ENCODE data around the gene LPCAT1. TPM values are rescaled to one million over a fixed set of nuclear protein-coding genes. Genes with fewer than 3 reads are reported as not detected.

The LPCAT1 gene
- total RNA-seq, 4 donors from 2014 or later: 7.7 to 44.8 (median 12.0) TPM

GRCh38 chr5:1514027-1514818 lies 9.5 kb downstream of the LPCAT1 start:
- Histone ChIP-seq H3K4me3 (no peak overlapping the region), H3K4me1 (peaks cover 0 to 14% (median 3%) of the 10 kb centered on the region in 3 donors), H3K27ac (no peak overlapping the region), H3K36me3 (peaks cover 0 to 57% (median 5%) of the 10 kb centered on the region in 3 donors), H3K9me3 (no peaks in the 10 kb centered on the region), H3K27me3 (no peaks in the 10 kb centered on the region)
- no peak for DNase-seq
- intact Hi-C loops (cut with DNase I): no loop called here
- 95% methylated on average over 17 of the region's 30 CpGs; no CpG with 5 or more reads in 1 of the 2 donors for WGBS, 2 donors
- TF ChIP-seq, protein P1, sequence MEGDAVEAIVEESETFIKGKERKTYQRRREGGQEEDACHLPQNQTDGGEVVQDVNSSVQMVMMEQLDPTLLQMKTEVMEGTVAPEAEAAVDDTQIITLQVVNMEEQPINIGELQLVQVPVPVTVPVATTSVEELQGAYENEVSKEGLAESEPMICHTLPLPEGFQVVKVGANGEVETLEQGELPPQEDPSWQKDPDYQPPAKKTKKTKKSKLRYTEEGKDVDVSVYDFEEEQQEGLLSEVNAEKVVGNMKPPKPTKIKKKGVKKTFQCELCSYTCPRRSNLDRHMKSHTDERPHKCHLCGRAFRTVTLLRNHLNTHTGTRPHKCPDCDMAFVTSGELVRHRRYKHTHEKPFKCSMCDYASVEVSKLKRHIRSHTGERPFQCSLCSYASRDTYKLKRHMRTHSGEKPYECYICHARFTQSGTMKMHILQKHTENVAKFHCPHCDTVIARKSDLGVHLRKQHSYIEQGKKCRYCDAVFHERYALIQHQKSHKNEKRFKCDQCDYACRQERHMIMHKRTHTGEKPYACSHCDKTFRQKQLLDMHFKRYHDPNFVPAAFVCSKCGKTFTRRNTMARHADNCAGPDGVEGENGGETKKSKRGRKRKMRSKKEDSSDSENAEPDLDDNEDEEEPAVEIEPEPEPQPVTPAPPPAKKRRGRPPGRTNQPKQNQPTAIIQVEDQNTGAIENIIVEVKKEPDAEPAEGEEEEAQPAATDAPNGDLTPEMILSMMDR (IDR thresholded peaks at IDR 0.05): no peak
- TF ChIP-seq POLR2A (IDR thresholded peaks at IDR 0.05): no peak

GRCh38 chr5:1513326-1514026 lies 10.3 kb downstream of the LPCAT1 start:
- Histone ChIP-seq H3K4me1 (peaks cover 0 to 14% (median 3%) of the 10 kb centered on the region in 3 donors), H3K4me3 (no peak overlapping the region), H3K36me3 (peaks cover 0 to 50% (median 5%) of the 10 kb centered on the region in 3 donors), H3K27ac (no peak overlapping the region), H3K27me3 (no peaks in the 10 kb centered on the region), H3K9me3 (no peaks in the 10 kb centered on the region)
- WGBS, 2 donors: 66 to 67% methylated on average over 17 to 19 of the region's 26 CpGs
- DNase-seq: no peak
- no peak for TF ChIP-seq POLR2A (IDR thresholded peaks at IDR 0.05)
- intact Hi-C loops (cut with DNase I): no loop called here

GRCh38 chr5:1512541-1513291 lies 11.0 kb downstream of the LPCAT1 start:
- no peak for DNase-seq
- peaks cover 0 to 44% (median 5%) of the 10 kb centered on the region in 3 donors for H3K36me3 ChIP-seq
- WGBS, 2 donors: 90 to 92% methylated on average over 14 to 20 of the region's 25 CpGs

GRCh38 chr5:1511651-1512540 lies 11.9 kb downstream of the LPCAT1 start:
- H3K27me3 ChIP-seq: no peaks in the 10 kb centered on the region
- 73 to 83% methylated on average over 7 to 8 of the region's 21 CpGs for WGBS, 2 donors
- H3K36me3 ChIP-seq: peaks cover 0 to 43% (median 5%) of the 10 kb centered on the region in 3 donors
- no peak for TF ChIP-seq POLR2A (IDR thresholded peaks at IDR 0.05)
- TF ChIP-seq, protein P1 (IDR thresholded peaks at IDR 0.05): peak in 1 of 6 experiments; percentile 30
- no peaks in the 10 kb centered on the region for H3K9me3 ChIP-seq
- intact Hi-C loops (cut with DNase I): no loop called here
- H3K4me1 ChIP-seq: peaks cover 0 to 8% (median 0%) of the 10 kb centered on the region in 3 donors
- no peak overlapping the region for H3K4me3 ChIP-seq
- H3K27ac ChIP-seq: no peak overlapping the region
- no peak for DNase-seq

More at GRCh38 chr5:1512541-1513291, 11.0 kb downstream of the LPCAT1 start:
- Histone ChIP-seq H3K4me3 (no peak overlapping the region), H3K4me1 (peaks cover 0 to 14% (median 3%) of the 10 kb centered on the region in 3 donors), H3K27me3 (no peaks in the 10 kb centered on the region), H3K27ac (no peak overlapping the region), H3K9me3 (no peaks in the 10 kb centered on the region)
- TF ChIP-seq, protein P1 (IDR thresholded peaks at IDR 0.05): no peak
- TF ChIP-seq POLR2A (IDR thresholded peaks at IDR 0.05): no peak
- intact Hi-C loops (cut with DNase I): no loop called here

- WGBS, 2 donors: 91 to 97% methylated on average over 19 to 20 of the region's 20 CpGs
- DNase-seq: no peak
- intact Hi-C loops (cut with DNase I): no loop called here
- no peak overlapping the region for H3K4me3 ChIP-seq
- no peaks in the 10 kb centered on the region for H3K27me3 ChIP-seq
- TF ChIP-seq POLR2A (IDR thresholded peaks at IDR 0.05): no peak
- TF ChIP-seq, protein P1 (IDR thresholded peaks at IDR 0.05): no peak
- H3K4me1 ChIP-seq: peaks cover 0 to 7% (median 0%) of the 10 kb centered on the region in 3 donors
- no peak overlapping the region for H3K27ac ChIP-seq
- peaks cover 0 to 43% (median 5%) of the 10 kb centered on the region in 3 donors for H3K36me3 ChIP-seq
- no peaks in the 10 kb centered on the region for H3K9me3 ChIP-seq
These were observed 12.7 kb downstream of the LPCAT1 start for GRCh38 chr5:1511048-1511447.
